ENCODE data around the gene C12orf56. TPM values are rescaled to one million over a fixed set of nuclear protein-coding genes. Genes with fewer than 3 reads are reported as not detected.
"Not testable (repeated sequence)": the region's sequence is repeated elsewhere in the genome, so short reads cannot be mapped to it uniquely, and the experiment has no call there.

Gene C12orf56
- total and polyA plus RNA-seq, 2 experiments from 2014 or later: not detected

DNA sequence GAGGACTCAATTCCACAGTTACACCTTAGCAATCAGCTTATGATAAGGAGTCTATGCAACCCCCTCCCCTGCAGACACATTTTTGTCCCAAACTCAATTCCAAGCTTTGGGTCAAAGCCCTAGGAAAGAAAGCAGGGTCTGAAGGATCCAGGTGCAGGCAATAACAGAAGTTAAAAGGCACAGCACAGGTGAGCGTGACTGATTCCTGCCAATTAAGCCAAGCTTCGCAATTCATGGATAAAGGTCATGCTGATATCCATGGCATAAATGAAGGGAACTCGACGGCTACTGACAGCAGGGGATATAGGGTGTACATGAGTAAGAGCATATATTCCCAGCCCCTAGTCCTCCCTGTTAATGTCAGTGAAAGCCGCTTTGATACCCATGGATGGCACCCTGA, 39.3 kb downstream of the C12orf56 start:
- DNase-seq (ENCODE audit: low read depth in 1 of 2, low spot score in 1 of 2): no peak
- no peaks in the 10 kb centered on the region for H3K9me3 ChIP-seq (ENCODE audit: low read depth)
- no peaks in the 10 kb centered on the region for H3K36me3 ChIP-seq
- H3K4me3 ChIP-seq: no peak overlapping the region
- TF ChIP-seq CTCF (IDR thresholded peaks at IDR 0.05; ENCODE audit: low read depth, low read length): no peak
- H3K4me1 ChIP-seq (ENCODE audit: low read depth): no peaks in the 10 kb centered on the region
- no peak overlapping the region for H3K27ac ChIP-seq
- no peaks in the 10 kb centered on the region for H3K27me3 ChIP-seq

DNA sequence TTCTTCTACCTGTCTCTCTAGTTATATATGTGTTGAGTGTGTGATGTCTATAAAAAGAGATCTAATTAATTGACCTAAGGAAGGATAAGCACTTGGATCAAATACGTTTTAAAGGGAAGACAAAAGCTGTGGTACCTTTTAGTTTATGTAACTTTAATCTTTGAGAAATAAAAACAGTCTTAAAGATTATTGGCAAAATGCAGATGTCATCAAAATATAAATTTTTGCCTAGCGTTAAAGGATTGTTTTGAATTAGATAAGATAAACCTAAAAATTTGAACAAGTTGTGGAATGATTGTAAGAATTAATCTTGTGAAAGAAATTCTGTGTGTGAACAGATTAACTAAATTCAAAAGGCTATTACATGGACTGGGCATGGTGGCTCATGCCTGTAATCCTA, 42.9 kb downstream of the C12orf56 start:
- no peak overlapping the region for H3K4me3 ChIP-seq
- H3K36me3 ChIP-seq: no peaks in the 10 kb centered on the region
- no peak for DNase-seq (ENCODE audit: low read depth in 1 of 2, low spot score in 1 of 2)
- TF ChIP-seq CTCF (IDR thresholded peaks at IDR 0.05; ENCODE audit: low read depth, low read length): no peak
- H3K9me3 ChIP-seq (ENCODE audit: low read depth): no peaks in the 10 kb centered on the region
- no peaks in the 10 kb centered on the region for H3K27me3 ChIP-seq
- no peaks in the 10 kb centered on the region for H3K4me1 ChIP-seq (ENCODE audit: low read depth)
- H3K27ac ChIP-seq: no peak overlapping the region

GRCh38 chr12:64344631-64345030, 45.9 kb downstream of the C12orf56 start:
- not testable (repeated sequence) for H3K4me3 ChIP-seq; DNase-seq (ENCODE audit: low read depth in 1 of 2, low spot score in 1 of 2); H3K36me3 ChIP-seq

DNA sequence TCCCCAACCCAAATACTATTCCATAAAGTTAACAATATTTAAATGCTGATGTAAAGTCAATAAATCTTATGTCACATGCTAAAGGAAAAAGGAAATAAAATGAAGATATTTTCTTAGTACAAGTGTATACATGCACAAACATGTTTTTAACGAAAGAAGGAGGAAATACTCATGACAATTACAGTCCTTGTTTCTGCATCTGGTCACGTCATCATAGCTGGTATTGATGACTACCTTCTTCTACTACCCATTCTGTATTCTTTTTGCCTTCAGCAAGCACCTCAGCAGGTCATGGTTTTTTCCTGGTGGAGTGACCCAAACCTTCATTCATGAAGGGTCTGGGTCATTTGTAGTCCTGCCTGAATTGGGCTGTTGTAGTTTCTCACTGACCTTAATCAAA, 50.0 kb downstream of the C12orf56 start:
- not testable (repeated sequence) for H3K27me3 ChIP-seq; H3K4me1 ChIP-seq (ENCODE audit: low read depth); H3K27ac ChIP-seq; DNase-seq (ENCODE audit: low read depth in 1 of 2, low spot score in 1 of 2); H3K9me3 ChIP-seq (ENCODE audit: low read depth); H3K36me3 ChIP-seq; H3K4me3 ChIP-seq

More at GRCh38 chr12:64344631-64345030, 45.9 kb downstream of the C12orf56 start:
- not testable (repeated sequence) for H3K4me1 ChIP-seq (ENCODE audit: low read depth); H3K9me3 ChIP-seq (ENCODE audit: low read depth); H3K27ac ChIP-seq; H3K27me3 ChIP-seq

DNA sequence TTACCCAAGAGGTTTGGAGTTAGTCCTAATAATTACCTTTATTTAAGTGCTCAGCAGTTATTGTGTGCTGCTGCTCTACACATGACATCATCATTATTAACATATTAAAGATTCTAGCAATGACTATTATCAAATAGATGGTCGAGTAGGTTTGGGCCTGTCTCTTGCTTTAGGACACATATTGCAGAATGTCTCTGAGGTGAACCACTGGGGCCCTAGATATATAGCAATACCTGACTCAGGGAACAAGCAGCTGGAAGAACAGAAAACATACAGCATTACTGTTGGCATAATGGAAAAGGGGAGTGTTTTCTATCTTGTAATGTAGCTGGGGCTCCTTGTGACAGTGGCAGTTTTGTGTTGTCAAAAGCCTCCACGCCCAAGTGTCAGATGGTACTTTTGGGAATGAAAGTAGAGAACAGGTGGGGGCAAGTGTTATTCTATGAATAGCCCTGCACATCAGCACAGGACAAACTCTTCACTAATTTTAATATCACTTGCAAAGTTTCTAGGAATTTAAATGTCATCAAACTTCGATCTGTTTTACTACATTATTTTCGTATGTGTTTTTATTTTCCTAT, 54.6 kb downstream of the C12orf56 start:
- Histone ChIP-seq H3K4me3 (no peak overlapping the region), H3K9me3 (ENCODE audit: low read depth) (no peaks in the 10 kb centered on the region), H3K27ac (no peak overlapping the region), H3K27me3 (no peaks in the 10 kb centered on the region), H3K36me3 (no peaks in the 10 kb centered on the region), H3K4me1 (ENCODE audit: low read depth) (no peaks in the 10 kb centered on the region)
- TF ChIP-seq CTCF (IDR thresholded peaks at IDR 0.05; ENCODE audit: low read depth, low read length): no peak
- no peak for DNase-seq (ENCODE audit: low read depth in 1 of 2, low spot score in 1 of 2)

DNA sequence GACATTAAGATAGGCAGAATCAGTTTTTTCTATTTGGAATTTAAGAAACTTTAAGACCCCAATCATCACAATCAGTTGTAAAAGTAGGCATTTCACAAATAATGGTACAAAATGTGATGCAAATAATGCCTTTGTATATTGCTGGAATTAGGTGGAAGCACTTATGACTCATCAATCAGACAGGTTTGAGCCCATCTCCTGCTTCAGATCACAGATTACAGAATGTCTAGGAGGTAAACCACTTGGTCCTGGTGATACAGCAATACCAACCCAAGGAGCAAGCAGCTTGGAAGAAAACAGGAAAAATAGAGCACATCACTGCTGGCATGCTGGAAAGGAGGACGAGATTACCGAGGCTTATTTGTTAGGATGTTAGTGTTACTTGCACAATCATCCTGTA, 57.6 kb downstream of the C12orf56 start:
- Histone ChIP-seq H3K27ac (no peak overlapping the region), H3K27me3 (no peaks in the 10 kb centered on the region), H3K4me1 (ENCODE audit: low read depth) (no peaks in the 10 kb centered on the region), H3K36me3 (no peaks in the 10 kb centered on the region), H3K4me3 (no peak overlapping the region), H3K9me3 (ENCODE audit: low read depth) (no peaks in the 10 kb centered on the region)
- TF ChIP-seq CTCF (IDR thresholded peaks at IDR 0.05; ENCODE audit: low read depth, low read length): no peak
- no peak for DNase-seq (ENCODE audit: low read depth in 1 of 2, low spot score in 1 of 2)

- Histone ChIP-seq H3K4me3 (no peak overlapping the region), H3K4me1 (ENCODE audit: low read depth) (no peaks in the 10 kb centered on the region), H3K27ac (no peak overlapping the region), H3K9me3 (ENCODE audit: low read depth) (no peaks in the 10 kb centered on the region), H3K27me3 (no peaks in the 10 kb centered on the region), H3K36me3 (no peaks in the 10 kb centered on the region)
- TF ChIP-seq CTCF (IDR thresholded peaks at IDR 0.05; ENCODE audit: low read depth, low read length): no peak
- no peak for DNase-seq (ENCODE audit: low read depth in 1 of 2, low spot score in 1 of 2)
These were observed 58.3 kb downstream of the C12orf56 start for GRCh38 chr12:64332296-64332695.

DNA sequence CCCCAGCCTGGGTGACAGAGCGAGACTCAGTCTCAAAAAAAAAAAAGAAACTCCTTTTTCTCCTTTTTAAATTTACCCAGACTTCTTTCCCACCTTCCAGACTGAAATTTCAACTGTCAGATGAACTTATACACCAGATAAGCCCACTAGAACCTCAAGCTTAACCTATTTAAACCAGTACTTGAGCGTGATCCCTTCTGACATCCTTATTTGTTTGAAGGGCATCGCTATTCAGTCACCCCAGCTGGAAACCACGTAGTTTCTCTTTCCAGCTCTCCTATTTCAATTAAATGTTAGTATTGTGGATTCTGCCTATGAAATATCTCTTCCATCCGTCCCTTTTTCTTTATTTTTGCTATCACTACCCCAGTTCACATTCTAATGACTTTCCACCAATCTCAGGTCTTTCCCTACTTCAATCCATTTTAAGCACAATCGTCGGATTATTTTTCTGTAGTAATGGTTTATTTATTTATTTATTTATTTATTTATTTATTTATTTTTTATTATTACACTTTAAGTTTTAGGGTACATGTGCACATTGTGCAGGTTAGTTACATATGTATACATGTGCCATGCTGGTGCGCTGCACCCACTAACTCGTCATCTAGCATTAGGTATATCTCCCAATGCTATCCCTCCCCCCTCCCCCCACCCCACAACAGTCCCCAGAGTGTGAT, 61.4 kb downstream of the C12orf56 start:
- H3K4me3 ChIP-seq; H3K36me3 ChIP-seq; H3K27me3 ChIP-seq; H3K9me3 ChIP-seq (ENCODE audit: low read depth); DNase-seq (ENCODE audit: low read depth in 1 of 2, low spot score in 1 of 2); H3K27ac ChIP-seq; H3K4me1 ChIP-seq (ENCODE audit: low read depth): not testable (repeated sequence)
